Hematopoietic multipotent progenitor cell treated with erythropoietin and hydrocortisone succinate and interleukin-3 and kit ligand, for 17 days (in vitro differentiated cells): ENCODE measurements around the gene ABI3BP.
"Not testable (repeated sequence)": the region's sequence is repeated elsewhere in the genome, so short reads cannot be mapped to it uniquely, and the experiment has no call there.

Experiments used
- DNase-seq: peaks from one replicate; pipeline ENCODE4 v3.0.0-alpha.2; 2015; ENCODE audit warnings: low spot score

Gene ABI3BP

GRCh38 chr3:100993309-100993708 lies at the start of gene ABI3BP:
TSS of gene ABI3BP (minus strand) at chr3:100993421. CDS start at chr3:100993384, 37 bp downstream.
- no peak for DNase-seq

- no peak for DNase-seq
Observed at GRCh38 chr3:101039285-101039684, 46.1 kb upstream of the ABI3BP start.

DNA sequence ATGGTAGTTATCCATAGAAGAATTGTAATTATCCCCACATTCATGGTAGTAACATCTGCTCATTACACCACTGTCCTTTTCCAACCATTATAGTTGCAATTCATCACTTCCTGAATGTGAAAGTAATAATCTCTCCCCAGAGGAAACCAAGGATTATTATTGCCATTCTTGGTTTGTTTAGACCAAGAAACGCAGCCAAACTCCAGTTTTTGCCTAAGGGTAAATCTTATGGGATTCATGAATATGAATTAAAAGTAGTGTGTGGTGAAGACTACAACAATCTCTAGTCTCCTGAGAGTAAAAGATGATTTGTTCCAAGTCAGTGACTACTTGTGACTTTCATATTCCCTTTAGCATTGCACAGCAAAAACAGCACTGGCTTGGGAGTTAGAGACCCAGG lies 45.7 kb upstream of the ABI3BP start:
- no peak for DNase-seq

- no peak for DNase-seq
Observed at GRCh38 chr3:101038393-101038792, 45.2 kb upstream of the ABI3BP start.

- no peak for DNase-seq
Observed at GRCh38 chr3:101037613-101038012, 44.4 kb upstream of the ABI3BP start.

DNA sequence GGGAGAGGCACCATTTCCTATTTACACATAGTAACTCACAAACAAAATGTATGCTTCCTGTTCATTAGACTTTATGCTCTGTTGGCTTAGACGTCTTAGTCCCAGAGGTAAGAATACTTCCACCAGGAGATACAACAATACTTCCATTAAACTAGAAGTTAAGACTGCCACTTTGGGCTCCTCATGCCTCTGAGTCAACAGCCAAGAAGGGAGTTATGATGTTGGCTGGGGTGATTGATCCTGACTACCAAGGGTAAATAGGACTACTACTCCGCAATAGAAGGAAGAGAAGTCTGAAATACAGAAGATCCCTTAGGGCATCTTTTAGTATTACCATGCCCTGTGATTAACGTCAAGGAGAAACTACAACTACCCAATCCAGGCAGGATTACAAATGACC lies 43.5 kb upstream of the ABI3BP start:
- DNase-seq: no peak

DNA sequence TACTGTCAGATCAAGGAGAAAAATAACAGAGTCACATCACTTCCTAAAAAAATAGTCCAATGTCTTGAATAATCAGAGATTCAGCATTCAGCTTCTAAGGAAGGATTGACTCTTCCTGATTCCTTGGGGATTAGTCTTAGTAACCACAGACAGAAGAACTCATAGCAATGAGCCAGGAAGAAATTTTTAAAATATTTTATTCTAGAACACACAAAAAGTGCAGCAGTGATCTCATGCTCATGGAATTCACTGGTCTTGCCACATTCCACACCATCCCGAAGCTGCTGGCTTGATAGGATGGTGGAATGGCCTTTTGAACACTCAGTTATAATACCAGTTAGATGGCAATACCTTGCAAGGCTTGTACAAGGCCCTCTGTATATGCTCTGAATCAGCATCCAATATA lies 43.0 kb upstream of the ABI3BP start:
- no peak for DNase-seq

DNA sequence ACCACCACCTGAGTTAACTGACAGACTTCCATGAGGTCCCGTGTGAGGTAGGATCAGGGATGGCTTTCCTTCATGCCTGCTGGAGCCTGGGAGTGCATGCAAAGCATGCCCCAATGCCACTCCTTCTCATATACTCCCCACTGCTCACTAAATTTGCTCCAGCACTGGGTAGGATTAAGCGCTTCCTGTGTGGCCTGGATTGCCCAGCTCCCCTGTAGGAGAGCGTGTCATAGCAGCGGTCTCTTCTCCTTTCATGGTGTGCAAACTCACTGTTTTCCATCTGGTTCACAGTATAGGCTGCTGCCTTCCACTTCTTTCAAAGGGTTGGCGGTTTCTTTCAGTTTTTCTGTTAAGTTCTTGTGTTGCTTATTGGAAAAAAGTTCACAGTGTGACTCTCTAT lies 34.1 kb upstream of the ABI3BP start:
- no peak for DNase-seq

DNA sequence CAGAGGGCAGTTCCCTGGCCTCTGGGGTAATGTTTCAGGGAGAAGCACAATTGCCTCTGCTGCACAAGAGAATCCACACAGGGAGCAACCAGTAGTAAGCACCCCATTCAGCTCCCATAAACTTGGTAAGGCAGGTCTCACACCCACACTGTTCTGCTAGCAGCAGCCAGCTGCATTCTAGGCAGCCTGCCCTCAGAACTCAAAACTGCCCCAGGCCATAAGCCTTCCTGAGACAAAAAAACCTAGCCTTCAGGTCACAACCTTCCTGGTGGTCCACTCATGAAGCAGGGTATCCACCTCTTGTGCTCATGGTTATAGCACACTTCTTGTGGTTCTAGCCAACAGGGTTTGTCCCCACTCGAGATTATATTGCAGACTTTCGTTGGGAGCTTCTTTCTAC lies 33.7 kb upstream of the ABI3BP start:
- DNase-seq: no peak

- no peak for DNase-seq
Observed at GRCh38 chr3:101026244-101026643, 33.0 kb upstream of the ABI3BP start.

GRCh38 chr3:101020351-101021015 lies 27.3 kb upstream of the ABI3BP start:
- no peak for DNase-seq

DNA sequence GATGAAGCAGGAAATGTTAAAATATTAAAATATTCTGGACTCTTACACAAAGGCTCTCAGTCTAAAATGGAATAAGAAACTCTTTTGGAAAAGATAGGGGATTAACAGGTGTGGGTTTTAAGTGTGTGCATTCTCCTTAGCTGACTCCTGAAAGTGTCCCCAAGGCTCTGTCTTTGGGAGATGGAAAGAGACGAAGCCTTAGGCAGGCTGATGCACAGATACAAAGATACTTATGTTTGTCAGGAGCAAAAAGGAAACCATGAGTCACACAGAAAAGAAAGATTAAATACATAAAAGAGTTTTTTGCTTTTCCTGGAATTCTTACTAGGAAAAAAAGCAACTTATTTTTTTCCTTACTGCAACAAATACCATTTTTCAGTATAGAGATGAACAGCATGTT lies 23.8 kb upstream of the ABI3BP start:
- DNase-seq: no peak

DNA sequence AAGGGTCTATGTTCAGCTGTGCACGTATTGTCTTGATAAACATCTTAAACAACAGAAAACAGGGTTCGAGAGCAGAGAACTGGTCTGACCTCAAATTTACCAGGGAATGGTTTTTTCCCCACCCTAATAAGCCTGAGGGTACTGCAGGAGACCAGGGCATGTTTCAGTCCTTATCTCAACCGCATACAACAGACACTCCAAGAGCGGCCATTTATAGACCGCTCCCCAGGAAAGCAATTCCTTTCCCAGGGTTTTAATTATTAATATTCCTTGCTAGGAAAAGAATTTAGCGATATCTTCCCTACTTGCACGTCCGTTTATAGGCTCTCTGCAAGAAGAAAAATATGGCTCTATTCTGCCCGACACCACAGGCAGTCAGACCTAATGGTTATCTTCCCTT lies 19.1 kb upstream of the ABI3BP start:
- DNase-seq: not testable (repeated sequence)

DNA sequence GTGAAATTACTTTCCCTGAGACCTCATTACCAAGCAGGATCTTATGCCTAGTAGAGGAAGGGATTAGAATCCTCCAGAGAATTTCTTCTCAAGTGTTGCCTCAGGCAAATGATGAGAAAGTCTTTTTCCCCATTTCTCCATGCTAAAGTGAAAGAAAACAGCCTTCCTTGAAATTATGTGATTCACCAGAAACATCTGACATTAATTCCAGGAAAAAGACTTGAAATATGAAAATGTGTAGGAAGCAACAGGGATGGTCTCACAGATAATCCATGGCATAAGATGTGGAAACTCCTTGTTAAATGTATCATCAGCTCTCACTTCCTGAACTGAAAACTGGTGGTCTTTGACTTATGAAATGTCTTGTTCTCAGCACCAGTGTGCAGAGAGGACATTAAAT lies 17.9 kb upstream of the ABI3BP start:
- no peak for DNase-seq

- DNase-seq: no peak
Observed at GRCh38 chr3:101010296-101010695, 17.1 kb upstream of the ABI3BP start.

- no peak for DNase-seq
Observed at GRCh38 chr3:101009386-101009785, 16.2 kb upstream of the ABI3BP start.

- DNase-seq: no peak
Observed at GRCh38 chr3:100999160-100999559, 5.9 kb upstream of the ABI3BP start.

DNA sequence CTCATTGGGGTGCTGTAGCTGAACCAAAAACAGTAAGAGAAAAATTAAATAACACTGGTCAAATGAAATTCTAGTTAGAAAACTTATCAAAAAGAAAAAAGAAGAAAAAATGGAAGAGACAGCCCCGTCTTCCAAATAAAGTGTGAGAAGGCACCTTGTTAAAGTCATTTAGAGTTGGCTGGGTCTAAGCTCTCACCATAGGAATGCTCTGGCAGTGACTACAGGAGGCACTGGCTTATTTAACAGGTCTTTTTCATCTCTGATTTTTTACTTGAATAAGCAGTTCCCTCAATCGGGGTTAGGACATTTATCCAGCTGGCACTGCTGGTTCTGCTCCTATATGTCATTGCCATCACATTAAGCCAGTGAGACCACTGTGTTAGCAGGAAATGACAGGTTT lies 1.6 kb upstream of the ABI3BP start:
- DNase-seq: no peak

DNA sequence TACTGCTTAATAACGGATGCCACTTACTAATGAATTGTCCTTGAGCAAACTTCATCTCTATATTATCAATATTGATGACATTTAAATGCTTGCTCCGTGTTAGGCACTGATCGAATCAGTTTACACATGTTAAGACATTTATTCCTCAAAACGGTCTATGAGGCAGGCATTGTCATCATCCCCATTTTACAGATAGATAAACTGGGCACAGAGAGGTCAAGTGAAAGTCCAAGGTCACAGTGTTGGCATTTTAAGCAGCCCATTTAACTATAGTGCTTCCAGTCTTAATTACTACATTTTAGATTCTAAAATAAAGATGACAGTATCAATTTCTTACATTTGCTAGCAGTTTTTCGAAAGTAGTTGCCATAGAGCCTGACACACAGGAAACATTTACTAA lies 966 bp upstream of the ABI3BP start:
- DNase-seq: no peak

DNA sequence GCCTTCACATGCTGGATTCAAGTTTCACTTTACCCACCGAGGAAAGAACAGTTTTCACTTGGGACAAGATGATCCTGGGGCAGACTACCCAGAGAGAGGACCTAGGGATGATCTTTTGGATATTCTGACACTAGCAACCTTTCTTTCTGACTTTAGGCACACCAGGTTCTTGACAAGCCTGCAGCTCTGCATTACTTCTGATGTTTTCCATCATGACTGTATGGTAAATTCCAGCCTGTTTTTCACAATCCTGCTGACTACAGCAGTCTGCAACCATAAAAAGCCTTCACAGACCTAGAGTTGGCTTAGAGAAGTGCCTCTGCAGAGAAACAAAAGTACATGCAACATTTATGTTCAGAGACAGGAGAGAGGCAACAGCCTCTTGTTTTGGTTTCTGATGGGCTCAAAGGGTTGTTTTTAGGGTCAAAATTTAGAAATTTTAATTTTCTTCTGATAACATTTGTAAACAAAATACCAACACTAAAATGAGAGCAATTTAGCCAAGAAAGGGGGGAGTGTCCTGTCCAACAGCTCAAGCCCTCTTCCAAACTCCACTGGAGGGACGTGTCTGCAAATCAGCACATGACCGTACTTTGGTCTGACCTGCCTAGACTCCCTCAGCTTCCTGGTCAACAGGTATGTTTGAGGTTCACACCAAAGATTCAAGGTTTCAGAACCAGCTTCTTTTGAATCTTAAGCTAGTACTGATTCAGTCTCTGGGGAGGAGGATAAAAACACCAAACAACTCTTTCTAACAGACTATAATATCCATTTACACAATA lies 799 bp downstream of the ABI3BP start:
- DNase-seq: no peak

DNA sequence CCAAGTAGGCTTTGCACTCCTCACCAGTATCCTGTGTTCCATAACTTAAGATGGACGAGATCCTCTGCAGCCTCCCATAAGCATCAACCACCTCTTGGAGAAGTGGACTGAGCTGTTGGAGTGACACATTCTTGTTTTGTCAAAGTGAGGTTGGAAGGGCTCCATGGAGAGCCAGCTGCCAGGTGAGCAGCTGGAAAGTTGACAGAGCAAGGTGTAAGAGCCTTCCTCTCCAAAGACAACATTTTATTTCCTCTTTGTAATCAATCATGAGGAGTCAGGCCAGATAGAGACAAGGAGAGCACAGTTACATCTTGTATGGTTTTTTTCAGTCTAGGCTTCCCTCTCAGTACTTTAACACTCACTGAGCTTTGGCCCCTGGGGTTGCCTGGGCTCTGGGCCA lies 5.1 kb downstream of the ABI3BP start:
- no peak for DNase-seq

DNA sequence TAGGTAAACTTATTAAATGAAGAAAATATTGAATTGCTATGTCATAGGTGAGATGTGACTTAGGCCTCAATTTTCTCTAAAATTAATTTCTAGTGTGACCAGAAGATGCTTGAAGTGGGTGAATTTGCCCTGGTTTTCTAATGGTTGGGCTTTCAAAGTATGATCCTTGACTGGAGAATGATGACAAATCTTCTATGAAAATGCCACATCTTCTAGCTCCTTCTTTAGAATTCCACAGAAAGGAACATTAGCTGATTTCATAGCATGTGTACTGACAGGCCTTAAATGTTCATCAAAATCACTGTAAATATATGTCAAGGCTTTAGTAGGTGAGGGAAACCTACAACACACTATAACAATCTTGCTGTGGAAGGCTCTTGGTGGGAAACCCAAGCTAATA lies 8.9 kb downstream of the ABI3BP start:
- no peak for DNase-seq

GRCh38 chr3:100982710-100983109 lies 10.5 kb downstream of the ABI3BP start:
- no peak for DNase-seq
